ENCODE measurements around the gene PCDHGA3.

- no peak for TF ChIP-seq SUZ12 (IDR thresholded peaks at IDR 0.05; ENCODE audit: extremely low read depth, insufficient read depth, insufficient read length)
- TF ChIP-seq ZNF274 (IDR thresholded peaks at IDR 0.05; ENCODE audit: low read depth, low read length) = no peak
Observed at GRCh38 chr5:141322261-141322660, 21.4 kb upstream of the PCDHGA3 start.

Data from NT2/D1 (cell line).